ENCODE results near the gene MAPK10. TPM values are rescaled to one million over a fixed set of nuclear protein-coding genes. Genes with fewer than 3 reads are reported as not detected.

The MAPK10 gene
- polyA plus RNA-seq, 1 donor (not counting 4 experiments of a cell fraction or from before 2014, with no cell fraction given) = 8.2 TPM

DNA sequence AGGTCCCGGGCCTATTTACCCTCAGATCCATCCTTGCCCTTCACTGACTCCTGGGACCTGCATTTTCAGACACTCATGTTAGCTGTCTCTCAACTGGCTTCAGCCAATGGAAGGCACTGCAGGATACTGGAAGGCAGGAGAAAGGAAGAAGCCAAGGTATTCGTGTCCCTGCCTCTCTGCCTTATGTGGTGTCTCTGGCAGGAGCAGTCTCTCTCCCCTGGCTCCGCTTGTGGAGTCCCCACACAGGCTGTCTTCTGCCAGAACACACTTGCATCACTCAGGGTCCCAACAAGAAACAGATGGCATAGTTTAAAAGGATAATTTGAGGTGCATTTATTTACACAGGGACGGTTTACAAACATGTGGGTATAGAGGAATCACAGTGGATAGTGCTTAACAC, 21.6 kb upstream of the MAPK10 start:
- dilution Hi-C loops (cut with MboI; ENCODE audit: extremely low pct_ligation_motif_present, low sequenced_read_pairs) = no loop called here
- Histone ChIP-seq H2AFZ (ENCODE audit: control insufficient read depth, low read length) (no peak overlapping the region), H3K27me3 (ENCODE audit: control insufficient read depth, extremely low read depth, insufficient read depth, low read length) (no peaks in the 10 kb centered on the region), H3K27ac (ENCODE audit: control insufficient read depth, insufficient read depth, low read length) (no peak overlapping the region), H3K4me3 (ENCODE audit: control insufficient read depth in 2 of 3, extremely low read depth in 1 of 3, insufficient read depth in 2 of 3, low read depth in 1 of 3, low read length in 3 of 3) (no peak overlapping the region), H3K79me2 (ENCODE audit: control insufficient read depth, insufficient read depth, low read length) (no peaks in the 10 kb centered on the region), H4K20me1 (ENCODE audit: control insufficient read depth, extremely low read depth, insufficient read depth, low read length) (no peaks in the 10 kb centered on the region), H3K4me2 (ENCODE audit: control insufficient read depth, extremely low read depth, insufficient read depth, low read depth, low read length) (no peak overlapping the region), H3K4me1 (ENCODE audit: control insufficient read depth, extremely low read depth, insufficient read depth, low read length) (no peaks in the 10 kb centered on the region), H3K9ac (ENCODE audit: control insufficient read depth, extremely low read depth, insufficient read depth, low read length) (no peak overlapping the region), H3K36me3 (ENCODE audit: control insufficient read depth in 2 of 2, extremely low read depth in 1 of 2, insufficient read depth in 2 of 2, low read length in 2 of 2) (no peaks in the 10 kb centered on the region), H3K9me3 (ENCODE audit: control insufficient read depth, low read depth, low read length) (no peaks in the 10 kb centered on the region), H3K9me1 (ENCODE audit: control insufficient read depth, extremely low read depth, insufficient read depth, low read length) (no peaks in the 10 kb centered on the region)
- TF ChIP-seq CTCF (optimal IDR thresholded peaks at IDR 0.05 in 1 of 3, IDR thresholded peaks at IDR 0.05 in 1 of 3, conservative IDR thresholded peaks at IDR 0.05 in 1 of 3; ENCODE audit: extremely low read depth in 1 of 3, insufficient read depth in 2 of 3, low read length in 3 of 3) (no peak), EZH2 (IDR thresholded peaks at IDR 0.05; ENCODE audit: low read length) (no peak)
- FAIRE-seq (no peak), DNase-seq (ENCODE audit: low read depth, low spot score) (no peak)

- Histone ChIP-seq H3K27me3 (ENCODE audit: control insufficient read depth, extremely low read depth, insufficient read depth, low read length) (no peaks in the 10 kb centered on the region), H3K79me2 (ENCODE audit: control insufficient read depth, insufficient read depth, low read length) (no peaks in the 10 kb centered on the region), H2AFZ (ENCODE audit: control insufficient read depth, low read length) (no peak overlapping the region), H3K4me3 (ENCODE audit: control insufficient read depth in 2 of 3, extremely low read depth in 1 of 3, insufficient read depth in 2 of 3, low read depth in 1 of 3, low read length in 3 of 3) (no peak overlapping the region), H3K27ac (ENCODE audit: control insufficient read depth, insufficient read depth, low read length) (no peak overlapping the region), H3K9ac (ENCODE audit: control insufficient read depth, extremely low read depth, insufficient read depth, low read length) (no peak overlapping the region), H3K9me3 (ENCODE audit: control insufficient read depth, low read depth, low read length) (no peaks in the 10 kb centered on the region), H4K20me1 (ENCODE audit: control insufficient read depth, extremely low read depth, insufficient read depth, low read length) (no peaks in the 10 kb centered on the region), H3K4me2 (ENCODE audit: control insufficient read depth, extremely low read depth, insufficient read depth, low read depth, low read length) (no peak overlapping the region), H3K9me1 (ENCODE audit: control insufficient read depth, extremely low read depth, insufficient read depth, low read length) (no peaks in the 10 kb centered on the region), H3K4me1 (ENCODE audit: control insufficient read depth, extremely low read depth, insufficient read depth, low read length) (no peaks in the 10 kb centered on the region), H3K36me3 (ENCODE audit: control insufficient read depth in 2 of 2, extremely low read depth in 1 of 2, insufficient read depth in 2 of 2, low read length in 2 of 2) (no peaks in the 10 kb centered on the region)
- dilution Hi-C loops (cut with MboI; ENCODE audit: extremely low pct_ligation_motif_present, low sequenced_read_pairs) = no loop called here
- DNase-seq (ENCODE audit: low read depth, low spot score) (no peak), FAIRE-seq (no peak)
- no peak for TF ChIP-seq CTCF (optimal IDR thresholded peaks at IDR 0.05 in 1 of 3, IDR thresholded peaks at IDR 0.05 in 1 of 3, conservative IDR thresholded peaks at IDR 0.05 in 1 of 3; ENCODE audit: extremely low read depth in 1 of 3, insufficient read depth in 2 of 3, low read length in 3 of 3)
- no peak for TF ChIP-seq EZH2 (IDR thresholded peaks at IDR 0.05; ENCODE audit: low read length)
These were observed 20.4 kb upstream of the MAPK10 start for GRCh38 chr4:86380181-86380724.

Data from keratinocyte (primary cell).